CMK (cell line): ENCODE data around the gene MDFI.
A peak's percentile ranks its signal among the peaks of the same experiment; 100 is the strongest.
"Not testable (repeated sequence)": the region's sequence is repeated elsewhere in the genome, so short reads cannot be mapped to it uniquely, and the experiment has no call there.

ENCODE experiments used
- DNase-seq: peaks from one replicate; pipeline ENCODE4 v3.0.0-alpha.2; 2010; ENCODE audit warnings: low read depth

The MDFI gene

GRCh38 chr6:41602864-41603608 is 35.2 kb upstream of the MDFI start:
- peak; percentile 74 for DNase-seq

GRCh38 chr6:41604006-41604405 is 34.3 kb upstream of the MDFI start:
- DNase-seq: no peak

- DNase-seq: no peak
Observed at GRCh38 chr6:41605649-41606048, 32.6 kb upstream of the MDFI start.

GRCh38 chr6:41607036-41607435 is 31.2 kb upstream of the MDFI start:
- DNase-seq: no peak

GRCh38 chr6:41607736-41608135 is 30.5 kb upstream of the MDFI start:
- DNase-seq: no peak

GRCh38 chr6:41608443-41609151 is 29.7 kb upstream of the MDFI start:
- no peak for DNase-seq

- no peak for DNase-seq
Observed at GRCh38 chr6:41614715-41615114, 23.6 kb upstream of the MDFI start.

- DNase-seq: no peak
Observed at GRCh38 chr6:41615311-41615710, 23.0 kb upstream of the MDFI start.

GRCh38 chr6:41618598-41618997 is 19.7 kb upstream of the MDFI start:
- no peak for DNase-seq

- DNase-seq: not testable (repeated sequence)
Observed at GRCh38 chr6:41619193-41619592, 19.1 kb upstream of the MDFI start.

- no peak for DNase-seq
Observed at GRCh38 chr6:41621367-41621766, 16.9 kb upstream of the MDFI start.

- no peak for DNase-seq
Observed at GRCh38 chr6:41621802-41622201, 16.5 kb upstream of the MDFI start.

GRCh38 chr6:41622206-41622988 is 15.9 kb upstream of the MDFI start:
- DNase-seq: no peak

- no peak for DNase-seq
Observed at GRCh38 chr6:41623330-41623729, 14.9 kb upstream of the MDFI start.

- DNase-seq: no peak
Observed at GRCh38 chr6:41624621-41625380, 13.5 kb upstream of the MDFI start.

- no peak for DNase-seq
Observed at GRCh38 chr6:41625442-41625841, 12.8 kb upstream of the MDFI start.

- no peak for DNase-seq
Observed at GRCh38 chr6:41626022-41626421, 12.2 kb upstream of the MDFI start.

- no peak for DNase-seq
Observed at GRCh38 chr6:41626917-41627316, 11.4 kb upstream of the MDFI start.

- DNase-seq: no peak
Observed at GRCh38 chr6:41629128-41629527, 9.1 kb upstream of the MDFI start.

- DNase-seq: no peak
Observed at GRCh38 chr6:41630069-41630468, 8.2 kb upstream of the MDFI start.

- DNase-seq: no peak
Observed at GRCh38 chr6:41630946-41631345, 7.3 kb upstream of the MDFI start.

GRCh38 chr6:41633056-41633634 is 5.1 kb upstream of the MDFI start:
- no peak for DNase-seq
